ENCODE data around the gene CDK16. TPM values are rescaled to one million over a fixed set of nuclear protein-coding genes. Genes with fewer than 3 reads are reported as not detected.

Gene CDK16
- total RNA-seq (2014; rRNA removed; shearing (Covaris generic)): 54.4 and 64.9 TPM in 2 replicates

- DNase-seq (ENCODE audit: low read depth): peak; percentile 81
Observed at GRCh38 chrX:47218280-47218919, at the start of gene CDK16. Gene CDK16, plus strand, starts transcription at chrX:47218681. Its CDS starts 4,877 bp downstream, at chrX:47223558.

GRCh38 chrX:47169273-47169672 is 49.2 kb upstream of the CDK16 start:
- DNase-seq (ENCODE audit: low read depth): no peak

GRCh38 chrX:47169726-47170515 is 48.6 kb upstream of the CDK16 start:
- no peak for DNase-seq (ENCODE audit: low read depth)

- DNase-seq (ENCODE audit: low read depth): no peak
Observed at GRCh38 chrX:47170861-47171692, 47.4 kb upstream of the CDK16 start.

- no peak for DNase-seq (ENCODE audit: low read depth)
Observed at GRCh38 chrX:47171996-47172395, 46.5 kb upstream of the CDK16 start.

- no peak for DNase-seq (ENCODE audit: low read depth)
Observed at GRCh38 chrX:47172549-47172948, 45.9 kb upstream of the CDK16 start.

GRCh38 chrX:47172971-47173792 is 45.3 kb upstream of the CDK16 start:
- no peak for DNase-seq (ENCODE audit: low read depth)

- no peak for DNase-seq (ENCODE audit: low read depth)
Observed at GRCh38 chrX:47174376-47174775, 44.1 kb upstream of the CDK16 start.

- DNase-seq (ENCODE audit: low read depth): no peak
Observed at GRCh38 chrX:47174846-47175587, 43.5 kb upstream of the CDK16 start.

- no peak for DNase-seq (ENCODE audit: low read depth)
Observed at GRCh38 chrX:47175588-47175980, 42.9 kb upstream of the CDK16 start.

GRCh38 chrX:47176101-47176740 is 42.3 kb upstream of the CDK16 start:
- DNase-seq (ENCODE audit: low read depth): no peak

GRCh38 chrX:47177079-47177478 is 41.4 kb upstream of the CDK16 start:
- DNase-seq (ENCODE audit: low read depth): no peak

GRCh38 chrX:47178337-47178736 is 40.1 kb upstream of the CDK16 start:
- no peak for DNase-seq (ENCODE audit: low read depth)

GRCh38 chrX:47179221-47179927 is 39.1 kb upstream of the CDK16 start:
- no peak for DNase-seq (ENCODE audit: low read depth)

- DNase-seq (ENCODE audit: low read depth): no peak
Observed at GRCh38 chrX:47179928-47180255, 38.6 kb upstream of the CDK16 start.

GRCh38 chrX:47180346-47180745 is 38.1 kb upstream of the CDK16 start:
- DNase-seq (ENCODE audit: low read depth): no peak

- DNase-seq (ENCODE audit: low read depth): no peak
Observed at GRCh38 chrX:47181301-47181700, 37.2 kb upstream of the CDK16 start.

GRCh38 chrX:47182106-47182700 is 36.3 kb upstream of the CDK16 start:
- DNase-seq (ENCODE audit: low read depth): no peak

GRCh38 chrX:47184486-47184885 is 34.0 kb upstream of the CDK16 start:
- DNase-seq (ENCODE audit: low read depth): no peak

All from Daoy (cell line).